GM12873 (cell line): Measurements from ENCODE around the gene KCND1.

Source experiments
- CTCF ChIP-seq: IDR thresholded peaks from 2 replicates; pipeline ENCODE4 v1.5.1; 2012; ENCODE audit warnings: low read depth, mild to moderate bottlenecking, moderate library complexity, low read length, control low read depth; ENCODE audit not compliant: insufficient read depth; ENCODE audit errors: missing control alignments

KCND1 gene

GRCh38 chrX:49000636-49001035 lies 29.0 kb upstream of the KCND1 start:
- no peak for TF ChIP-seq CTCF

- no peak for TF ChIP-seq CTCF
Measured at GRCh38 chrX:48999030-48999429, 27.4 kb upstream of the KCND1 start.

GRCh38 chrX:48998391-48998790 lies 26.7 kb upstream of the KCND1 start:
- TF ChIP-seq CTCF: peak; percentile 29

- TF ChIP-seq CTCF: no peak
Measured at GRCh38 chrX:48997865-48998264, 26.2 kb upstream of the KCND1 start.

- TF ChIP-seq CTCF: no peak
Measured at GRCh38 chrX:48997455-48997854, 25.8 kb upstream of the KCND1 start.

GRCh38 chrX:48996969-48997368 lies 25.3 kb upstream of the KCND1 start:
- no peak for TF ChIP-seq CTCF

- TF ChIP-seq CTCF: no peak
Measured at GRCh38 chrX:48992341-48992740, 20.7 kb upstream of the KCND1 start.
